ENCODE measurements around the gene DNAI4.

- TF ChIP-seq POLR2A (IDR thresholded peaks at IDR 0.05) (no peak), CTCF (IDR thresholded peaks at IDR 0.05) (no peak)
Measured at GRCh38 chr1:66834926-66835325, 89.7 kb downstream of the DNAI4 start.

Data from body of pancreas (tissue), 4 donors.